GM18870 (cell line): Measurements from ENCODE around the gene TRAPPC12.
"Not testable (repeated sequence)": the region's sequence is repeated elsewhere in the genome, so short reads cannot be mapped to it uniquely, and the experiment has no call there.

Source experiments
- ATAC-seq: cut with Tn5 transposase; IDR thresholded peaks from one replicate; pipeline ENCODE4 v1.9.1; 2021; ENCODE audit warnings: moderate library complexity; ENCODE audit not compliant: unreplicated experiment

TRAPPC12 gene

DNA sequence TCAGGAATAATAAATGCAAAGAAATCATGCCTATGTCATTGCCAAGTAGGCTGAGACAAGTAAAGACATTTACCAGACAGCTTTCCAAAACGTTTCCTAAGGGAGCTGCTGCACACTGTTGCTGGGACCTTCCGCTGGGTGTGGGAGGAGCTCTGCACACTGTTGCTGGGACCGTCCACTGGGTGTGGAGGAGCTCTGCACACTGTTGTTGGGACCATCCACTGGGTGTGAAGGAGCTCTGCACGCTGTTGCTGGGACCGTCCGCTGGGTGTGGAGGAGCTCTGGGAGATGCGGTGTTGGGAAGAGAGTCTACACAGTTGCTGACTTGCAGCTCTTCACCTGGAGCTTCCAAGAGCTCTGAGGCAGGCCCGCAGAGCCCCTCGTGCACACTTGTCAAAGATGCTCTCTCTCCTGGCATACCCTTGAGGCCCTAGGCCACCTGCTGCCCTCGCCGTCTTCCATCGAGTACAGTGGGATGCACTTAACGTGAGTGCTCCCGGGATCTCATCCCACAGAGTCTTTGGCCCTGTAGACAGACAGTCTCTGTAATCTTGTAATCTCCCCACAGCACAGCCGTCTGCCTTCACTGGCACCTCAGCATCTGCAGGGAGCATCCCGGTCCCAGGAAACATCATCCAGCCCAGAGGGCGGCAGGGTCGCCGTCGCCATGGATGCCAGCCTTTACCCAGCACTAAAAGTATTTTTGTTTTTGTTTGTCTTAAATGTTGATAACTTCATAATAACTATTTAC is 51.4 kb downstream of the TRAPPC12 start:
- no peak for ATAC-seq

GRCh38 chr2:3432067-3432466 is 52.6 kb downstream of the TRAPPC12 start:
- no peak for ATAC-seq

DNA sequence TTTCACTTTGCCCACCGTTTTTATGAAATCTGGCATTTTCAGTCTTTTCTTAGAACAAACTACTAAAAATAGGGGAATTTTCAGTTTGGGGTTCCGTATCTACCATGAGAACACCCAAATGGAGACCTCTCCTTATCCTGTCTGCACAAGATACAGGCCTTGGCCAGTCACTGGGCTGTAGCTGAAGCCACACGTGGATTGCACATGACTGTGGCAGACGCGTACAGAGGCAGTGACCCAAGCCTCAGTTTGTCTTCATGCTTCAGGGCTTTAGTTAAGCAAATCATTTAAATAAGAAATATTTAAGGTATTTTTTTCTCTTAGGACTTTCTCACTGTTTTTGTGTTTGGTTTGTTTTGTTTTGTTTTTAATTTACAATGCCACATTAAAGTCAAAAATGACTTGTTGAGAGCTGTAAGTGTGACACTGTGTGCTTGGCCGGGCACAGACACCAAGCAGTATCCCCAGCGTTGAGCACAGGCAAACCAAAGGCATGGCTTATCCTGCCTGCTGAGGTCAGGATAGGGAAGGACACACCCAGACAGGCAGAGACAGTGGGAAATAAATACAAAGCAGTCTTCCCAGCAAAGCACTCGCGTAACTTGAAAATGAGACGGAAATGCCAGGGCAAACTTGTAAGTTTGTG is 53.3 kb downstream of the TRAPPC12 start:
- ATAC-seq: no peak

GRCh38 chr2:3433339-3433699 is 53.8 kb downstream of the TRAPPC12 start:
- no peak for ATAC-seq

GRCh38 chr2:3433776-3434400 is 54.4 kb downstream of the TRAPPC12 start:
- no peak for ATAC-seq

GRCh38 chr2:3434654-3435053 is 55.2 kb downstream of the TRAPPC12 start:
- no peak for ATAC-seq

DNA sequence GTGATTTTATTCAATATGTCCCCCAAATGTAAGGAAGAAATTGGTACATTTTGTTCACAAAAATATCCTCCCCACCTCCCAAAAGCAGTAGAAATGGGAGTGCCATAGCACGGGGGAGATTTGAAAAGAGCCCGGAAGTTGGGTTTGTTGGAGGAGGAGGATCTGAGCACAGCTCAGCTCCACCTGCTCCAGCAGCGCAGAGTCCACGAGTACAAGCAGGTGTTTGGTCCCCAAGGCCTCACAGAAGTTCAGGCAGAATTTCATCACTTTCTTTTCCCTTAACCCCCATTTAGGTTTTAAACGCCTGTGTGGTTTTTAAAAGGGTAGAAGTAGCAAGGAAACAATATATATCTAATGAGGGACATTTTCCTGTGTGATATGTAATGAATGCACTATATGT is 56.0 kb downstream of the TRAPPC12 start:
- ATAC-seq: no peak

- ATAC-seq: no peak
Measured at GRCh38 chr2:3440477-3440876, 61.0 kb downstream of the TRAPPC12 start.

DNA sequence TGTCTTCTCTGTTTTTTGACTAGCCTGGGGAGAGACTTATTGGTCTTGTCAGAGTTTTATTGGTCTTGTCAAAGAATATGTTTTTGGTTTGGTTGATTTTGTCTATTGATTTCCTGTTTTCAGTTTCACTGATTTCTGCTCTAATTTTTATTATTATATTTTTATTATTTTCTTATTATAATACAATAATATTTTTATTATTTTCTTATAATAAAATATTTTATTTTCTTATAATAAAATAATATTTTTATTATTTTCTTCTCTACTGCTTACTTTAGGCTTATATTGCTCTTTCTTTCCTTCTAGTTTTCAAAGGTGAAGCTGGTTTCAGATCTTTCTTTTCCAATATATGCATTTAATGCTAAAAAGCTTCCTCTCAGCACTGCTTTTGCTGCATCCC is 62.0 kb downstream of the TRAPPC12 start:
- no peak for ATAC-seq

DNA sequence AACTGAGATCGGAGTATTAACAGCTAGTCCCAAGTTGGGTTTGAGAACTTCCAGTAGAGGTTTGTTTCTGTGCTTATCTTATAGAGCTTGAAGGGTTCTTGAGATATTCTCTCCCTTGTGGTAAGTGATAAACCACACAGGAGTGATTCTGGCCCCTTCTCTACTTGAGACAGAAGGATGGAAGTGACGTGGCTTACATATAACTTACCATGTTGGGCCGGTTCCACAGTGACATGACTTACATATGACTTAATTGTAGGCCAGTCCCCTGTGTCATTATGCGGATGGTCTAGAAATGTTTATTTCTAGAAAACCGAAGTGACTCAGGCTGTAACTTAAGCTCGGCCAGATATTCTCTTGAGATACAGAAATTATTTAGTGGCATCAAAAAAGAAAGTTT is 62.7 kb downstream of the TRAPPC12 start:
- no peak for ATAC-seq

- no peak for ATAC-seq
Measured at GRCh38 chr2:3443083-3443482, 63.6 kb downstream of the TRAPPC12 start.

GRCh38 chr2:3443506-3444084 is 64.1 kb downstream of the TRAPPC12 start:
- ATAC-seq: no peak

DNA sequence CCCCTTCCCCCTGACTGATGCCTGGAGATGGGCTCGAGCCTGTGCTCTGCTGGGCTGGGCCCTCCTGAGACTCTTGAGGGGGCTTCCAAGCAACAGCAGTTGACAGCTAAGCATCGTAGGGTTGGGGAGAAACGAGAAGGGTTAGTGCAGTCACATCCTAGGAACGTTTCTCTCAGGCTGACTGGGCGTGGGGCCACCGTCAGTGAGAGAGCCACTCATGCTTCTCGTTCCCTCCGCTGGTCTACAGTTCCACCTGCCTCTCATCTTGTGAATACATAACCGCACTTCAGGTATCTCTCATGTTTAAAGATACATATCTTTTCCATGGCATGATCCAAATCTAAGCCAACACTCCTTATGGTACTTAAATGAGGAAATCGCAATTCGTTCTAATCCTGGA is 66.4 kb downstream of the TRAPPC12 start:
- no peak for ATAC-seq

DNA sequence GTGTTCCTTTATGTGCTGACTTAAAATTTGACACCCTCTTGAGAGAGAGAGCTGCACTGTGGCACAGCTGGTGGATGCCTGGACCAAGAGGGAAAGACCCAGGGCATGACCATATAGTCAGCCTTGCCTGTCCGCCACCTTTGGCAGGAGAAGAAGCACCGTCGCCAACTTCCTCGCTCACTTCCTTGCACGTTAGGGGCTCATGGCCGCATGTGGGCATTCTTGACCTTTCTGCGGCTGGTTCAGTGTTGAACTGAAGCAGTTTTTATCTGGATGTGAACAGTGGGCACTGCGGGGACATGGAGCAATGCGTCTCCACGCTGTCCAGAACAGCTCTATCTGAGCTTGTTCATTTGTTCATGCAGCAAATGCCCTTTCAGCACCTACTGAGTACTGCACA is 66.9 kb downstream of the TRAPPC12 start:
- ATAC-seq: no peak

DNA sequence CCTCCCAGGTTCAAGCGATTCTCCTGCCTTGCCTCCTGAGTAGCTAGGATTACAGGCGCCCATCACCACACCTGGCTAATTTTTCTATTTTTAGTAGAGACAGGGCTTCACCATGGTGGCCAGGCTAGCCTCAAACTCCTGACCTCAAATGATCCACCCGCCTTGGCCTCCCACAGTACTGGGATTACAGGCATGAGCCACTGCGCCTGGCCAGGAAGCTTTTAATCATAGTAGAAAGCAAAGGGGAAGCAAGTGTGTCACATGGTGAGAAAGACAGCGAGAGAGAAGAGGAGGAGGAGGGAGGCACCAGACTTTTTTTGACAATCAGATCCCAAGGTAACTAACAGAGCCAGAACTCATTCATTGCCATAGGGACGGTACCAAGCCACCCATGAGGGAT is 67.7 kb downstream of the TRAPPC12 start:
- not testable (repeated sequence) for ATAC-seq

DNA sequence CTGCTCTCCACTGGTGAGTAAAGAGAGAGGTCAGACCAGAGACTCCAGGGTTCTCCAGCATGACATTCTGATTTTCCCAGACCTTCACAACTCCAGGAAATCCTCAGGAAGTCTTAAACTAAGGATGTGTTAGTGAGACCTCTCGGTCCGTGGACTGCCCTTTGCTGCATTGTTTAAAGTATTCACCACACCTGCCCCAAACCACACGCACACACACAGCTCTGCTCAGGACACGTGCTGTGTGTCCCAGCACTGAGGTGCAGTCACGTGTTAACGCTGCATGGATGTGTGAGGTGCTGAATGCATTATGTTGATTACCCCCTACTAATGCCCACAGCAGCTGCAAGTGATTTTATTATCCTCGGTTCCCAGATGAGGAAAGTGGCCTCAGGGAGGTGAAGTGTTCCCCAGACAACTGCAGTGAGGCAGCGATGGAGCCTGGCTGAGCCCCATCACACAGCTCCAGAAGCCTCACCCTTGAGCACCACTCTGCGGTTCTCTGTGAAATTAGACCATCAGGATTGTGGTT is 68.4 kb downstream of the TRAPPC12 start:
- no peak for ATAC-seq

DNA sequence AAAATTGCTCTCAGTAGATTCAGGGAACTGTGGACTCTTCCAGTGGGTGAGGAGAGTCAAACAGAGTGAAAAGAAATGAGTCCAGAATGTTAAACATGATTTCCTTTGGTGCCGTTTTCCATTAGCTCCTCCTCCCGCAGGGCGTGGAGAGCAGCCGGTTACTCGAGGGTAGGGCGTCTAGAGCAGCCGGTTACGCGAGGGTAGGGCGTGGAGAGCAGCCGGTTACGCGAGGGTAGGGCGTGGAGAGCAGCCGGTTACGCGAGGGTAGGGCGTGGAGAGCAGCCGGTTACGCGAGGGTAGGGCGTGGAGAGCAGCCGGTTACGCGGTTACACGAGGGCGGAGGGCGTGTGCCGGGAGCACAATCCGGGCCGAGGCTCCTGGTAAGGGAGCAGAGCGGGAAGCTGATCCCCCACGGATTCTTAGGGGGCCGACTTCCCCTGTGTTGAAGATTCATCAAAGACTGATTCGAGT is 69.0 kb downstream of the TRAPPC12 start:
- ATAC-seq: not testable (repeated sequence)

- no peak for ATAC-seq
Measured at GRCh38 chr2:3449086-3449485, 69.6 kb downstream of the TRAPPC12 start.

DNA sequence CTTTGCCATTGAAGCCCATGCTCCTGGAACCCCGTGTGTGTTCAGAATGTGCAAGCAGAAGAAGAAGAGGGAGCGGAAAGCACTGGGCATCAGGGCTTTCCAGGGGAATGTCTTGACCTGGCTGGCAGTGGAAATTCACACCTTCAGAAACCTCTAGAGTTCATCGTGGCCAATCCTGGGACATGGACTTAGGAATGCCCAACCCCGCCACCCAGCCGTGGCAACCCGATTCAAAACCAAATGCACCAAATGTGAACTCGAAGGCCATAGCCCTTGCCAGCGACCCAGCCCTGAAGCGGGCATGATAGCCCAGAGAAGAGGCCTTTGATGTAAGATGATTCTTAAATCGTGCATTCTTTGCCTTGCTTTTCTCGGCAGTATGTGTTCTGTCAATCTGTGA is 70.4 kb downstream of the TRAPPC12 start:
- ATAC-seq: no peak

DNA sequence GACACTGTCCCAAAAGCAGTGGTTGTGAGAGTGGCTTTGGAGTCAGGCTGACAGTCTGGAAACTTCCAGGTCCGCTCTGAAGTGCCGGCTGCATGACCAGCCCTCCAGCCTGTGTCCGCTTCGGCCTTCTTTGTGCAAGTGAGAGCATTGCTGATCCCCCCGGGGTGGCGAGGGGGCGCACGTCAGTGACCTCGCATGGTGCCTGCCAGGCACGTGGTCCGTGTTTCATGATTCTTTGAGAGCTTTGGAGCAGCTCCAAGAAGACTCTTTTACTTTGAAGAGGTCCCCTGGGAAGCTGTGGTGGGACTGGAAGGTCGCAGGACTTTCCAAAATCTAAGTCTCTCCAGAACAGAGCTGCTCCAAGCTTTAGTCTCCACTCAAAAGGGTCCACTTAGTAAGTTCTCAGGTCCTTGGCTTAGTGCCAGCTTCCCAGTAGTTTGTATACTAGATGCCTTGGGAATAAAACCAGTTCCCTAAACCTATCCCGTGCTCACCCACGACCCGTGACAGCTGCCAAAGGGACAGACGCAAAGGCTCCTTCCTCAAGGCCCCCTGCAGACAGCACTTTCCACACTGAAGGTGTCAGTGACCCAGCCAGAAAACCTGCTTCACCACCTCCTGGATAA is 71.0 kb downstream of the TRAPPC12 start:
- no peak for ATAC-seq

DNA sequence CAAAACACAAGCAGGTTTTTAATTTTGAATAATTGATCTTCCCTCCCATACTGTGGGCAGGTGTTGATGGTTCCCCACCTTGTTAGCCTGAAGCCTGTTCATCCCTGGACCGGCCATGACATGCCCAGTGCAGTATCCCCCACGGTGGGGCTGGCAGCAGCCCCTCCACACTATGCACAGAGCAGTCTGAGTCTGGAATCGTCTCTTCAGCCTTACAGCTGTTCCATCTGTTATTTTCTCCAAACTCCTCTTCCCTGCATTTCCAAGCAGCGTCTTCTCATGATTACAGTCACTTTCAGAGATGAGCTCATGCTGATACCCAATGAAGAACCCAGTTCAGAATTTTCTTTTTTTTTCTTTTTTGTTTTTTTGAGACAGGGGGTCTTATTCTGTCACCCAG is 71.7 kb downstream of the TRAPPC12 start:
- no peak for ATAC-seq
